Breast epithelium (tissue), 4 donors: ENCODE results near the gene RSPRY1. TPM values are rescaled to one million over a fixed set of nuclear protein-coding genes. Genes with fewer than 3 reads are reported as not detected.
A peak's percentile ranks its signal among the peaks of the same experiment; 100 is the strongest.
"Not testable (repeated sequence)": the region's sequence is repeated elsewhere in the genome, so short reads cannot be mapped to it uniquely, and the experiment has no call there.

Experiments
- DNase-seq, 2 donors: peaks; one replicate each; pipeline ENCODE4 v3.0.0-alpha.2; 2019; ENCODE audit warnings: low spot score in 2 of 2
- H3K27ac ChIP-seq, 2 donors: fragments of 200-600 bp; sonication (generic) in 1 of 2; one replicate each; pipeline ENCODE4 v1.5.1; 2016 to 2019; ENCODE audit warnings: mild to moderate bottlenecking in 1 of 2
- H3K27me3 ChIP-seq, 2 donors: fragments of 200-600 bp; sonication (generic) in 1 of 2; one replicate each; pipeline versions ENCODE4 v1.5.1 to v1.6.0; 2017 to 2019; ENCODE audit warnings: control low read depth in 1 of 2, mild to moderate bottlenecking in 1 of 2
- H3K36me3 ChIP-seq: fragments of 200-600 bp; one replicate; pipeline ENCODE4 v1.5.1; 2019
- H3K4me1 ChIP-seq, 2 donors: fragments of 200-600 bp; sonication (generic); one replicate each; pipeline ENCODE4 v1.5.1; 2016 to 2019; ENCODE audit warnings: control low read depth in 1 of 2
- H3K4me3 ChIP-seq, 3 donors: fragments of 200-600 bp; sonication (generic); 1 replicate in 2 of 3; 2 replicates in 1 of 3; pipeline ENCODE4 v1.5.1; 2016 to 2019; ENCODE audit warnings: mild to moderate bottlenecking in 3 of 3, moderate library complexity in 2 of 3
- H3K9me3 ChIP-seq, 2 donors: fragments of 200-600 bp; sonication (generic) in 1 of 2; one replicate each; pipeline ENCODE4 v1.5.1; 2016 to 2019; ENCODE audit warnings: control low read depth in 1 of 2
- POLR2A ChIP-seq: fragments of 450-650 bp; IDR thresholded peaks from one replicate; pipeline ENCODE4 v1.6.1; 2016; ENCODE audit warnings: antibody characterized with exemption, mild to moderate bottlenecking, moderate library complexity
- POLR2AphosphoS5 ChIP-seq, 3 donors: sonication (generic); formaldehyde crosslinking; IDR thresholded peaks; one replicate each; pipeline ENCODE4 v1.6.1; 2017; ENCODE audit warnings: antibody characterized with exemption in 3 of 3
- intact Hi-C: fragments of 100-400 bp; cut with DNase I; formaldehyde crosslinking; loops from one replicate; pipeline ENCODE4 v1.15.1; 2023; ENCODE audit warnings: low total_unique reads
- total RNA-seq, 3 donors: library from RNA; depleted of rRNA; stranded (reverse); fragments of >200 nt; gene quantifications; one replicate each; pipeline ENCODE4 v1.1.0, GENCODE V29; 2016
- TF ChIP-seq, protein P1 (sequence below), 3 donors: fragments of 450-650 bp; IDR thresholded peaks; one replicate each; pipeline ENCODE4 v1.5.1; 2016 to 2017; ENCODE audit warnings: antibody characterized with exemption in 3 of 3, mild to moderate bottlenecking in 3 of 3, moderate library complexity in 3 of 3

The RSPRY1 gene
- total RNA-seq, 3 donors from 2014 or later, result 26.4 to 52.4 (median 34.4) TPM

- Histone ChIP-seq H3K4me3 (peak overlapping the region in 1 of 3 donors; percentile 12), H3K27me3 (no peaks in the 10 kb centered on the region), H3K36me3 (no peaks in the 10 kb centered on the region), H3K4me1 (no peaks in the 10 kb centered on the region), H3K27ac (peak overlapping the region; percentile 57 to 74), H3K9me3 (no peaks in the 10 kb centered on the region)
- TF ChIP-seq, protein P1, sequence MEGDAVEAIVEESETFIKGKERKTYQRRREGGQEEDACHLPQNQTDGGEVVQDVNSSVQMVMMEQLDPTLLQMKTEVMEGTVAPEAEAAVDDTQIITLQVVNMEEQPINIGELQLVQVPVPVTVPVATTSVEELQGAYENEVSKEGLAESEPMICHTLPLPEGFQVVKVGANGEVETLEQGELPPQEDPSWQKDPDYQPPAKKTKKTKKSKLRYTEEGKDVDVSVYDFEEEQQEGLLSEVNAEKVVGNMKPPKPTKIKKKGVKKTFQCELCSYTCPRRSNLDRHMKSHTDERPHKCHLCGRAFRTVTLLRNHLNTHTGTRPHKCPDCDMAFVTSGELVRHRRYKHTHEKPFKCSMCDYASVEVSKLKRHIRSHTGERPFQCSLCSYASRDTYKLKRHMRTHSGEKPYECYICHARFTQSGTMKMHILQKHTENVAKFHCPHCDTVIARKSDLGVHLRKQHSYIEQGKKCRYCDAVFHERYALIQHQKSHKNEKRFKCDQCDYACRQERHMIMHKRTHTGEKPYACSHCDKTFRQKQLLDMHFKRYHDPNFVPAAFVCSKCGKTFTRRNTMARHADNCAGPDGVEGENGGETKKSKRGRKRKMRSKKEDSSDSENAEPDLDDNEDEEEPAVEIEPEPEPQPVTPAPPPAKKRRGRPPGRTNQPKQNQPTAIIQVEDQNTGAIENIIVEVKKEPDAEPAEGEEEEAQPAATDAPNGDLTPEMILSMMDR (IDR thresholded peaks at IDR 0.05), result no peak
- TF ChIP-seq POLR2AphosphoS5 (IDR thresholded peaks at IDR 0.05) (no peak), POLR2A (no peak)
- intact Hi-C loops, result no loop called here
- DNase-seq, result peak in 1 of 2 donors; percentile 35
Measured at GRCh38 chr16:57266531-57267260, 80.6 kb downstream of the RSPRY1 start.

GRCh38 chr16:57267343-57267742 lies 81.2 kb downstream of the RSPRY1 start:
- peak overlapping the region in 1 of 2 donors; percentile 74 for H3K27ac ChIP-seq
- DNase-seq, intact Hi-C loops, H3K27me3 ChIP-seq, H3K36me3 ChIP-seq, H3K9me3 ChIP-seq, H3K4me3 ChIP-seq, H3K4me1 ChIP-seq: not testable (repeated sequence)

DNA sequence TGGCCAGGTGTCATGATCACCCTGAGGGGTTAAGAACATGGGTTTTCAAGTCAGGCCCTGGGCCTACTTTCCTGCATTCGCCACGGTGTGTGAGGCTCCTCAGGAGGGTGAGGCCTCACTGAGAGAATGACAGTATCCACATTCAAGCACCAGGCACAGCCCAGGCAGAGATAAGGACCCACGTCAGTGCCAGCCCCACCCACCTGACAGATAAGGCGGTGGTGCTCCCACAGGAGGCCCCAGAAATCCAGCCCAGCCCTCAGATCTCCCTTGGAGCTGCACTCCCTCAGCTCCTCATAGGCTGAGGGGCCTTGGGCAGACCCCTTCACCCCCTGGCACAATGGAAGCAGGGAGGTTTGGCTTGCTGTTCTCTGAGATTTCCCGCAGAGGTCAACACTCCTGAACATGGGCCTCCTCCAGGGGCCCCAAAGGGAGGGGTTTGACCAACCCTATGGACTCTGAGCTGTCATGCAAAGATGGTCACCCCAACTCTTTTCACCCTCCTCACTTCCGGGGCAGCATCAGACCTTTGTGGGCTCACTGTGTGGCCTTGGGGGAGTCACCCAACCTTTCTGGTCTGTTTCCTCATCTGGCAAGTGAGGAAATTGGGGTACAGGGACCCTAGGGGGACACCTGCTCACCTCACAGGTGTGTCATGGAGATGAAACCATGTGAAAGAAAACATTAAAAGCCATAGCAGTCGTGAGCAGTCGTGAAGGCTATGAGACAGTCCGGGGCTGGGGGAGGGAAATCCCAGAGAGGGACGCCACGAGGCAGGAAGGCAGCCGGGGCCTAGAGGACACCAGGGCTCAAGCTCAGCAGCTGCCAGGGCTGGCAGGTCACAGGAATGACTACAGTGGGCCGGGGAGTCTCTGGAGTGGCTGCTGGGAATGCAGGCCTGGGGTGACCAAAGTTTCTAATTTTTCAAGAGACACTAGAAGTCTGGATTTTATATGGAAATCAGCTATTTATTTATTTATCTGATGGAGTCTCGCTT lies 83.0 kb downstream of the RSPRY1 start:
- H3K4me1 ChIP-seq, result no peaks in the 10 kb centered on the region
- no peak for DNase-seq
- H3K27me3 ChIP-seq, result no peaks in the 10 kb centered on the region
- H3K4me3 ChIP-seq, result no peak overlapping the region
- intact Hi-C loops, result no loop called here
- peak overlapping the region in 1 of 2 donors; percentile 74 for H3K27ac ChIP-seq
- no peaks in the 10 kb centered on the region for H3K9me3 ChIP-seq
- H3K36me3 ChIP-seq, result no peaks in the 10 kb centered on the region
- no peak for TF ChIP-seq POLR2AphosphoS5 (IDR thresholded peaks at IDR 0.05)
- TF ChIP-seq, protein P1 (IDR thresholded peaks at IDR 0.05), result no peak
- TF ChIP-seq POLR2A, result no peak

DNA sequence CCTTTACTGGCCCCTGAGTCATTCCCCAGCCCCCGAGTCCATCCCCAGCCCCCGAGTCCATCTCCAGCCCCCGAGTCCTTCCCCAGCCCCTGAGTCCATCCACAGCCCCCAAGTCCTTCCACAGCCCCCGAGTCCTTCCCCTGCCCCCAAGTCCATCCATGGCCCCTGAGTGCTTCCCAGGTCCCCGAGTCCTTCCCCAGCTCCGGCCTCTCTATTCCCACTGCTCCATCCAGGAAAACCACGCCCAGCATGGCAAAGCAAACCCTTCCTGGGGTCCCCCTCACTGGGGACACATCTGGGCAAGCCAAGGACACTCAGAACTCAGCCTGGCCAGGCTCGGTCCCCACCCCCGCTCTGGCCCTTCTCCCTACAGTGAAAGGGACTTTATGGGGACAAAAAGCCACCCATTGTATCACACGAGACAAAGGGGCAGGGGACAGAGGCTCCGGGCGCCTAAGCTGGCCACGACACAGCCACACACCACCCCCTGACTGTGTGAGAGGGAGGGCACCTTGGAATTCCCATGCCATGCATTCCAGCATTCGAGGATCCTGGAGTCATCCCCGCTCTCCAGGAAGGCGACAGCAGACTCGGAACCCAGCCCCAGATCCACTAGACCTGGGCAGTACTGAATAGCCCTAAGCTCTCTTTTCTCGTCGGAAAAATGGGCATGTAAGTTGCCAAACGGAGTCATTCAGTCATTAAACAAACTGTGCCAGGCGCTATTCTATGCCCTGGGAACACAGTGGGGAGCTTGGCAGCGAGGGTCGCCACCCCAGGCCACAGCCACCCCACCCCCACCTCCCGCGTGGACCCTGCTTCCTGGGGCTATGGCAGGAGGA lies 84.3 kb downstream of the RSPRY1 start:
- Histone ChIP-seq H3K27me3 (no peaks in the 10 kb centered on the region), H3K4me3 (no peak overlapping the region), H3K9me3 (no peaks in the 10 kb centered on the region), H3K4me1 (no peaks in the 10 kb centered on the region), H3K36me3 (no peaks in the 10 kb centered on the region), H3K27ac (no peak overlapping the region)
- TF ChIP-seq, protein P1 (IDR thresholded peaks at IDR 0.05), result no peak
- TF ChIP-seq POLR2AphosphoS5 (IDR thresholded peaks at IDR 0.05) (no peak), POLR2A (no peak)
- DNase-seq, result no peak
- intact Hi-C loops, result no loop called here

DNA sequence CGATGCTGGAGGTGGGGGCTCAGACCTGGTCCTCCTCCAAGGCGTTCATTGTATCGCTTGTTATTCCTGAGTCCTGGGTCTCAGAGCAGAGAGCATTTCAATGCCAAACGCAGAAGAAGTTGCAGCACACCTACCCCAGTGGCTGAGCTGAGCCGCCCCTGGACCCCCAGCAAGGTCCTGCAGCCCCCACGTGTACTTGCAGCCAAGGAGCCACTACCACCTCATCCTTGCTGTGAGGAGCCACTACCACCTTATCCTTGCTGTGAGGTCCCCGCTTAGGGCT lies 84.9 kb downstream of the RSPRY1 start:
- DNase-seq, result no peak
- Histone ChIP-seq H3K27ac (no peak overlapping the region), H3K4me3 (no peak overlapping the region), H3K4me1 (no peaks in the 10 kb centered on the region), H3K9me3 (no peaks in the 10 kb centered on the region), H3K36me3 (no peaks in the 10 kb centered on the region), H3K27me3 (no peaks in the 10 kb centered on the region)
- intact Hi-C loops, result no loop called here
- TF ChIP-seq POLR2A, result no peak
- no peak for TF ChIP-seq POLR2AphosphoS5 (IDR thresholded peaks at IDR 0.05)
- TF ChIP-seq, protein P1 (IDR thresholded peaks at IDR 0.05), result no peak
